Epithelial cell of proximal tubule (primary cell): ENCODE data around the gene GOLM1. TPM values are rescaled to one million over a fixed set of nuclear protein-coding genes. Genes with fewer than 3 reads are reported as not detected.
"Not testable (repeated sequence)": the region's sequence is repeated elsewhere in the genome, so short reads cannot be mapped to it uniquely, and the experiment has no call there.

ENCODE experiments used
- DNase-seq: peaks from one replicate; pipeline ENCODE4 v3.0.0-alpha.2; 2011; ENCODE audit warnings: low read depth
- H3K4me3 ChIP-seq: 2 replicates; pipeline ENCODE4 v1.5.1; 2011; ENCODE audit warnings: low read depth, mild to moderate bottlenecking, low read length
- CTCF ChIP-seq: conservative IDR thresholded peaks from 2 replicates; pipeline ENCODE4 v1.5.1; 2012; ENCODE audit warnings: low read depth, mild to moderate bottlenecking, low read length
- total RNA-seq: library from RNA; depleted of rRNA; stranded (reverse); fragments of >200 nt; gene quantifications from 2 replicates; pipeline ENCODE4 v1.2.3, GENCODE V29; 2015

GOLM1 gene
- total RNA-seq, 1 donor from 2014 or later = 109 TPM

DNA sequence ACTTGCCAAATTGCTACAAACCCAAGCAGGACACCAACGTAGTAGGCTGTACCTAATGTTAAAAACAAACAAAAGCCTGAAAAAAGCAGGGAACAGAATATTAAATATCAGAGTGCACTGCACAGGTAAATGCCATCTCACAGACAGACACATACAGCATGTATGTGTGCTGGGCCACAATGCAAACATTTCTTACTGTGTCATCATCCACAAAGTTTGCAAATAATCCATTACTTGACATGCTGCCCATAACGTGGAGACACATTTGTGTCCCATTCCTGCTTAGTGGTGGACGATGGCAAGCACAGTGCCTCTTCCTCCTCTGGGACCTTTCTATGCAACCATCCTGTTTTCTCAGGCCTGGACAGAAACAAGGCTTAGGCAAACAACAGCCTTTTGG lies 44.7 kb downstream of the GOLM1 start:
- no peak for DNase-seq
- no peak for TF ChIP-seq CTCF

GRCh38 chr9:86052556-86053468 lies 46.5 kb downstream of the GOLM1 start:
- H3K4me3 ChIP-seq = no peak overlapping the region
- no peak for DNase-seq
- no peak for TF ChIP-seq CTCF

More for the DNA sequence above, 44.7 kb downstream of the GOLM1 start:
- H3K4me3 ChIP-seq = no peak overlapping the region

- H3K4me3 ChIP-seq = not testable (repeated sequence)
These were observed 51.2 kb downstream of the GOLM1 start for GRCh38 chr9:86048018-86048742.

GRCh38 chr9:86047361-86047760 lies 52.0 kb downstream of the GOLM1 start:
- no peak for DNase-seq
- no peak overlapping the region for H3K4me3 ChIP-seq
- no peak for TF ChIP-seq CTCF

More at GRCh38 chr9:86048018-86048742, 51.2 kb downstream of the GOLM1 start:
- not testable (repeated sequence) for DNase-seq

- no peak for TF ChIP-seq CTCF
- no peak for DNase-seq
These were observed 52.4 kb downstream of the GOLM1 start for GRCh38 chr9:86046930-86047341.

GRCh38 chr9:86046071-86046636 lies 53.2 kb downstream of the GOLM1 start:
- H3K4me3 ChIP-seq = no peak overlapping the region
- DNase-seq = no peak
- TF ChIP-seq CTCF = no peak

More at GRCh38 chr9:86046930-86047341, 52.4 kb downstream of the GOLM1 start:
- no peak overlapping the region for H3K4me3 ChIP-seq

DNA sequence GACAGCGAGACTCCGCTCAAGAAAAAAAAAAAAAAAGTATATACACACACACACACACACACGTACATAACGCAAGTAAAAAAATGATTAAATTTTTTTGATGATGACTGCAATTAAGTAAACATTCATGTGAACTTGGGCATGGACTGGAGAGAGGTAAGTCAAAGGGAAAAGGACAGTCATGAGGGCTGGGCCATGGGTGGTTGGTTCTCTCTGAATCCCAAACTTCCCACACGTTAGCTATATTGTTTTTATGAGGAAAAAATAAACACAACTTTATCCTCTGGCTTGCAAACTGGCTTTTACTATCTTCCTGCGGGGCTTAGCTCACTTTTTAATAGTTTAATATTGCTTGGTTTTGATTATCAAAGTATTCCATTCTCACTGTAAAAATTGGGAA lies 53.7 kb downstream of the GOLM1 start:
- DNase-seq = no peak
- TF ChIP-seq CTCF = no peak
- no peak overlapping the region for H3K4me3 ChIP-seq
